HEK293 (cell line): ENCODE data around the gene PDCD4.

Source experiments
- BCL11B ChIP-seq: fragments of 450-650 bp; formaldehyde crosslinking; IDR thresholded peaks from 2 replicates; pipeline ENCODE4 v1.5.1; 2016; ENCODE audit warnings: low read depth, missing biosample characterization, missing genetic modification characterization
- EGR2 ChIP-seq: fragments of 450-650 bp; formaldehyde crosslinking; IDR thresholded peaks from 2 replicates; pipeline ENCODE4 v1.5.1; 2016; ENCODE audit warnings: low read depth, missing biosample characterization, missing genetic modification characterization
- HOXD13 ChIP-seq: sonication (generic); formaldehyde crosslinking; IDR thresholded peaks from 2 replicates; pipeline ENCODE4 v1.8.0; 2022; ENCODE audit warnings: missing genetic modification reagents, borderline replicate concordance
- PRDM6 ChIP-seq: fragments of 450-650 bp; formaldehyde crosslinking; IDR thresholded peaks from 2 replicates; pipeline ENCODE4 v1.5.1; 2017; ENCODE audit warnings: missing biosample characterization, missing genetic modification characterization
- SCRT1 ChIP-seq: fragments of 450-650 bp; formaldehyde crosslinking; IDR thresholded peaks from 2 replicates; pipeline ENCODE4 v1.5.1; 2016; ENCODE audit warnings: missing biosample characterization, missing genetic modification characterization, borderline replicate concordance
- ZFP3 ChIP-seq: fragments of 450-650 bp; formaldehyde crosslinking; IDR thresholded peaks from 2 replicates; pipeline ENCODE4 v1.5.1; 2016; ENCODE audit warnings: low read depth, missing biosample characterization, missing genetic modification characterization
- ZFP41 ChIP-seq: fragments of 450-650 bp; formaldehyde crosslinking; IDR thresholded peaks from 2 replicates; pipeline ENCODE4 v1.5.1; 2016; ENCODE audit warnings: missing biosample characterization, missing genetic modification characterization, borderline replicate concordance
- ZNF121 ChIP-seq: fragments of 450-650 bp; formaldehyde crosslinking; IDR thresholded peaks from 2 replicates; pipeline ENCODE4 v1.5.1; 2016; ENCODE audit warnings: missing biosample characterization, missing genetic modification characterization
- ZNF18 ChIP-seq: fragments of 450-650 bp; formaldehyde crosslinking; IDR thresholded peaks from 2 replicates; pipeline ENCODE4 v1.5.1; 2016; ENCODE audit warnings: missing biosample characterization, missing genetic modification characterization
- ZNF2 ChIP-seq: fragments of 450-650 bp; formaldehyde crosslinking; IDR thresholded peaks from 2 replicates; pipeline ENCODE4 v1.5.1; 2016; ENCODE audit warnings: missing biosample characterization, missing genetic modification characterization
- ZNF202 ChIP-seq: fragments of 450-650 bp; formaldehyde crosslinking; IDR thresholded peaks from 2 replicates; pipeline ENCODE4 v1.5.1; 2016; ENCODE audit warnings: missing biosample characterization, missing genetic modification characterization, borderline replicate concordance
- ZNF23 ChIP-seq: fragments of 450-650 bp; formaldehyde crosslinking; IDR thresholded peaks from 2 replicates; pipeline ENCODE4 v1.5.1; 2016; ENCODE audit warnings: missing biosample characterization, missing genetic modification characterization, borderline replicate concordance
- ZNF239 ChIP-seq: fragments of 450-650 bp; formaldehyde crosslinking; IDR thresholded peaks from 2 replicates; pipeline ENCODE4 v1.5.1; 2016; ENCODE audit warnings: missing biosample characterization, missing genetic modification characterization
- ZNF266 ChIP-seq: fragments of 450-650 bp; formaldehyde crosslinking; IDR thresholded peaks from 2 replicates; pipeline ENCODE4 v1.5.1; 2016; ENCODE audit warnings: missing biosample characterization, missing genetic modification characterization, low read depth
- ZNF292 ChIP-seq: fragments of 450-650 bp; formaldehyde crosslinking; IDR thresholded peaks from 2 replicates; pipeline ENCODE4 v1.5.1; 2016; ENCODE audit warnings: low read depth, missing biosample characterization, missing genetic modification characterization, borderline replicate concordance
- ZNF335 ChIP-seq: fragments of 450-650 bp; formaldehyde crosslinking; conservative IDR thresholded peaks from 2 replicates; pipeline ENCODE4 v1.5.1; 2016; ENCODE audit warnings: missing biosample characterization, missing genetic modification characterization
- ZNF354C ChIP-seq: fragments of 450-650 bp; formaldehyde crosslinking; IDR thresholded peaks from 2 replicates; pipeline ENCODE4 v1.5.1; 2016; ENCODE audit warnings: missing biosample characterization, missing genetic modification characterization, low read depth, borderline replicate concordance
- ZNF501 ChIP-seq: fragments of 450-650 bp; formaldehyde crosslinking; IDR thresholded peaks from 2 replicates; pipeline ENCODE4 v1.5.1; 2016; ENCODE audit warnings: missing biosample characterization, missing genetic modification characterization
- ZNF560 ChIP-seq: fragments of 450-650 bp; formaldehyde crosslinking; IDR thresholded peaks from 2 replicates; pipeline ENCODE4 v1.5.1; 2017; ENCODE audit warnings: missing biosample characterization, missing genetic modification characterization, borderline replicate concordance
- ZNF585B ChIP-seq: fragments of 450-650 bp; formaldehyde crosslinking; IDR thresholded peaks from 2 replicates; pipeline ENCODE4 v1.5.1; 2016; ENCODE audit warnings: missing biosample characterization, missing genetic modification characterization
- ZNF596 ChIP-seq: fragments of 450-650 bp; IDR thresholded peaks from 2 replicates; pipeline ENCODE4 v1.5.0; 2018; ENCODE audit warnings: missing biosample characterization, mild to moderate bottlenecking, missing genetic modification characterization, moderate library complexity
- ZNF624 ChIP-seq: fragments of 450-650 bp; formaldehyde crosslinking; IDR thresholded peaks from 2 replicates; pipeline ENCODE4 v1.5.1; 2017; ENCODE audit warnings: missing biosample characterization, missing genetic modification characterization
- ZNF707 ChIP-seq: fragments of 450-650 bp; formaldehyde crosslinking; IDR thresholded peaks from 2 replicates; pipeline ENCODE4 v1.5.1; 2016; ENCODE audit warnings: missing biosample characterization, missing genetic modification characterization
- TF ChIP-seq, protein P1 (sequence below): fragments of 450-650 bp; formaldehyde crosslinking; IDR thresholded peaks from 2 replicates; pipeline ENCODE4 v1.5.1; 2017; ENCODE audit warnings: missing biosample characterization, missing genetic modification characterization
- TF ChIP-seq, protein P2 (sequence below): fragments of 450-650 bp; formaldehyde crosslinking; conservative IDR thresholded peaks from 2 replicates; pipeline ENCODE4 v1.5.1; 2016; ENCODE audit warnings: low read depth, missing biosample characterization, missing genetic modification characterization
- TF ChIP-seq, protein P3 (sequence below): fragments of 450-650 bp; formaldehyde crosslinking; IDR thresholded peaks from 2 replicates; pipeline ENCODE4 v1.5.1; 2017; ENCODE audit warnings: missing biosample characterization, missing genetic modification characterization
- TF ChIP-seq, protein P4 (sequence below): fragments of 450-650 bp; formaldehyde crosslinking; IDR thresholded peaks from 2 replicates; pipeline ENCODE4 v1.5.1; 2017; ENCODE audit warnings: missing biosample characterization, missing genetic modification characterization

The PDCD4 gene

GRCh38 chr10:110918643-110919348 lies 47.1 kb downstream of the PDCD4 start, which contains the start of gene BBIP1 (continued):
- TF ChIP-seq, protein P1, sequence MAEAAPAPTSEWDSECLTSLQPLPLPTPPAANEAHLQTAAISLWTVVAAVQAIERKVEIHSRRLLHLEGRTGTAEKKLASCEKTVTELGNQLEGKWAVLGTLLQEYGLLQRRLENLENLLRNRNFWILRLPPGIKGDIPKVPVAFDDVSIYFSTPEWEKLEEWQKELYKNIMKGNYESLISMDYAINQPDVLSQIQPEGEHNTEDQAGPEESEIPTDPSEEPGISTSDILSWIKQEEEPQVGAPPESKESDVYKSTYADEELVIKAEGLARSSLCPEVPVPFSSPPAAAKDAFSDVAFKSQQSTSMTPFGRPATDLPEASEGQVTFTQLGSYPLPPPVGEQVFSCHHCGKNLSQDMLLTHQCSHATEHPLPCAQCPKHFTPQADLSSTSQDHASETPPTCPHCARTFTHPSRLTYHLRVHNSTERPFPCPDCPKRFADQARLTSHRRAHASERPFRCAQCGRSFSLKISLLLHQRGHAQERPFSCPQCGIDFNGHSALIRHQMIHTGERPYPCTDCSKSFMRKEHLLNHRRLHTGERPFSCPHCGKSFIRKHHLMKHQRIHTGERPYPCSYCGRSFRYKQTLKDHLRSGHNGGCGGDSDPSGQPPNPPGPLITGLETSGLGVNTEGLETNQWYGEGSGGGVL (tag by site-specific recombination) = peak; percentile 19; the same call in 1 of the 2 replicates
- no peak for TF ChIP-seq ZNF707 (tag by site-specific recombination)
- no peak for TF ChIP-seq ZNF239
- no peak for TF ChIP-seq ZNF121 (tag by site-specific recombination)
- no peak for TF ChIP-seq PRDM6 (tag by site-specific recombination)
- TF ChIP-seq ZNF23 (tag by site-specific recombination) = no peak
- TF ChIP-seq HOXD13 (CRISPR knock-in tag) = no peak
- TF ChIP-seq ZNF335 = peak; percentile 98
- no peak for TF ChIP-seq ZNF18 (tag by site-specific recombination)
- TF ChIP-seq ZNF560 (tag by site-specific recombination) = no peak
- no peak for TF ChIP-seq ZFP3 (tag by site-specific recombination)
- TF ChIP-seq ZNF501 (tag by site-specific recombination) = peak; percentile 62; the same call in 1 of the 2 replicates
- TF ChIP-seq ZNF354C = no peak
- TF ChIP-seq ZNF266 (tag by site-specific recombination) = no peak
- TF ChIP-seq ZNF596 (tag by site-specific recombination) = 0 out of 2 replicates have a peak, but pooled peaks have one; percentile 23
- TF ChIP-seq BCL11B = peak; percentile 78; the same call in 1 of the 2 replicates
- TF ChIP-seq, protein P2, sequence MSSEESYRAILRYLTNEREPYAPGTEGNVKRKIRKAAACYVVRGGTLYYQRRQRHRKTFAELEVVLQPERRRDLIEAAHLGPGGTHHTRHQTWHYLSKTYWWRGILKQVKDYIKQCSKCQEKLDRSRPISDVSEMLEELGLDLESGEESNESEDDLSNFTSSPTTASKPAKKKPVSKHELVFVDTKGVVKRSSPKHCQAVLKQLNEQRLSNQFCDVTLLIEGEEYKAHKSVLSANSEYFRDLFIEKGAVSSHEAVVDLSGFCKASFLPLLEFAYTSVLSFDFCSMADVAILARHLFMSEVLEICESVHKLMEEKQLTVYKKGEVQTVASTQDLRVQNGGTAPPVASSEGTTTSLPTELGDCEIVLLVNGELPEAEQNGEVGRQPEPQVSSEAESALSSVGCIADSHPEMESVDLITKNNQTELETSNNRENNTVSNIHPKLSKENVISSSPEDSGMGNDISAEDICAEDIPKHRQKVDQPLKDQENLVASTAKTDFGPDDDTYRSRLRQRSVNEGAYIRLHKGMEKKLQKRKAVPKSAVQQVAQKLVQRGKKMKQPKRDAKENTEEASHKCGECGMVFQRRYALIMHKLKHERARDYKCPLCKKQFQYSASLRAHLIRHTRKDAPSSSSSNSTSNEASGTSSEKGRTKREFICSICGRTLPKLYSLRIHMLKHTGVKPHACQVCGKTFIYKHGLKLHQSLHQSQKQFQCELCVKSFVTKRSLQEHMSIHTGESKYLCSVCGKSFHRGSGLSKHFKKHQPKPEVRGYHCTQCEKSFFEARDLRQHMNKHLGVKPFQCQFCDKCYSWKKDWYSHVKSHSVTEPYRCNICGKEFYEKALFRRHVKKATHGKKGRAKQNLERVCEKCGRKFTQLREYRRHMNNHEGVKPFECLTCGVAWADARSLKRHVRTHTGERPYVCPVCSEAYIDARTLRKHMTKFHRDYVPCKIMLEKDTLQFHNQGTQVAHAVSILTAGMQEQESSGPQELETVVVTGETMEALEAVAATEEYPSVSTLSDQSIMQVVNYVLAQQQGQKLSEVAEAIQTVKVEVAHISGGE (tag by site-specific recombination) = peak; percentile 95
- TF ChIP-seq, protein P3, sequence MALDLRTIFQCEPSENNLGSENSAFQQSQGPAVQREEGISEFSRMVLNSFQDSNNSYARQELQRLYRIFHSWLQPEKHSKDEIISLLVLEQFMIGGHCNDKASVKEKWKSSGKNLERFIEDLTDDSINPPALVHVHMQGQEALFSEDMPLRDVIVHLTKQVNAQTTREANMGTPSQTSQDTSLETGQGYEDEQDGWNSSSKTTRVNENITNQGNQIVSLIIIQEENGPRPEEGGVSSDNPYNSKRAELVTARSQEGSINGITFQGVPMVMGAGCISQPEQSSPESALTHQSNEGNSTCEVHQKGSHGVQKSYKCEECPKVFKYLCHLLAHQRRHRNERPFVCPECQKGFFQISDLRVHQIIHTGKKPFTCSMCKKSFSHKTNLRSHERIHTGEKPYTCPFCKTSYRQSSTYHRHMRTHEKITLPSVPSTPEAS (tag by site-specific recombination) = no peak
- TF ChIP-seq ZNF202 (tag by site-specific recombination) = no peak
- TF ChIP-seq, protein P4, sequence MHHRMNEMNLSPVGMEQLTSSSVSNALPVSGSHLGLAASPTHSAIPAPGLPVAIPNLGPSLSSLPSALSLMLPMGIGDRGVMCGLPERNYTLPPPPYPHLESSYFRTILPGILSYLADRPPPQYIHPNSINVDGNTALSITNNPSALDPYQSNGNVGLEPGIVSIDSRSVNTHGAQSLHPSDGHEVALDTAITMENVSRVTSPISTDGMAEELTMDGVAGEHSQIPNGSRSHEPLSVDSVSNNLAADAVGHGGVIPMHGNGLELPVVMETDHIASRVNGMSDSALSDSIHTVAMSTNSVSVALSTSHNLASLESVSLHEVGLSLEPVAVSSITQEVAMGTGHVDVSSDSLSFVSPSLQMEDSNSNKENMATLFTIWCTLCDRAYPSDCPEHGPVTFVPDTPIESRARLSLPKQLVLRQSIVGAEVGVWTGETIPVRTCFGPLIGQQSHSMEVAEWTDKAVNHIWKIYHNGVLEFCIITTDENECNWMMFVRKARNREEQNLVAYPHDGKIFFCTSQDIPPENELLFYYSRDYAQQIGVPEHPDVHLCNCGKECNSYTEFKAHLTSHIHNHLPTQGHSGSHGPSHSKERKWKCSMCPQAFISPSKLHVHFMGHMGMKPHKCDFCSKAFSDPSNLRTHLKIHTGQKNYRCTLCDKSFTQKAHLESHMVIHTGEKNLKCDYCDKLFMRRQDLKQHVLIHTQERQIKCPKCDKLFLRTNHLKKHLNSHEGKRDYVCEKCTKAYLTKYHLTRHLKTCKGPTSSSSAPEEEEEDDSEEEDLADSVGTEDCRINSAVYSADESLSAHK (tag by site-specific recombination) = peak; percentile 31; the same call in 1 of the 2 replicates
- TF ChIP-seq ZNF585B = no peak; the same call in 1 of the 2 replicates
- no peak for TF ChIP-seq ZNF292 (tag by site-specific recombination)
- no peak for TF ChIP-seq ZFP41 (tag by site-specific recombination)
- TF ChIP-seq SCRT1 (tag by site-specific recombination) = no peak
- TF ChIP-seq ZNF2 (tag by site-specific recombination) = peak; percentile 94
- TF ChIP-seq ZNF624 (tag by site-specific recombination) = no peak
- TF ChIP-seq EGR2 (tag by site-specific recombination) = peak; percentile 56
